B cell (primary cell): ENCODE results near the gene NCAM1. TPM values are rescaled to one million over a fixed set of nuclear protein-coding genes. Genes with fewer than 3 reads are reported as not detected.
"Not testable (repeated sequence)": the region's sequence is repeated elsewhere in the genome, so short reads cannot be mapped to it uniquely, and the experiment has no call there.

Source experiments
- ATAC-seq: fragments of 200-7000 bp; cut with Tn5 transposase; one replicate; pipeline ENCODE4 v1.10.0; 2021; ENCODE audit warnings: low read depth, mild to moderate bottlenecking, moderate number of reproducible peaks, moderate library complexity
- CTCF ChIA-PET: fragments of 350-600 bp; sonication (Branson Sonifier 250); formaldehyde crosslinking; loops from one replicate; lab custom pipeline; 2021; ENCODE audit warnings: antibody characterized with exemption, inconsistent platforms; lab: Charles Lee
- POLR2A ChIA-PET: fragments of 350-600 bp; sonication (Branson Sonifier 250); formaldehyde crosslinking; loops from one replicate; lab custom pipeline; 2021; ENCODE audit warnings: antibody characterized with exemption; lab: Charles Lee
- DNase-seq: peaks from one replicate; pipeline ENCODE4 v3.0.0; 2013
- H2AFZ ChIP-seq: 2 replicates; pipeline ENCODE4 v1.6.1; 2012; ENCODE audit warnings: mild to moderate bottlenecking, low read depth, low read length; ENCODE audit not compliant: insufficient read depth, poor library complexity, severe bottlenecking
- H3K27ac ChIP-seq, 2 donors: 1 replicate in 1 of 2; 2 replicates in 1 of 2; pipeline ENCODE4 v1.5.1; 2012 to 2013; ENCODE audit warnings: low read length in 2 of 2, mild to moderate bottlenecking in 2 of 2, moderate library complexity in 1 of 2
- H3K27me3 ChIP-seq, 4 experiments: fragments of 200-600 bp in 1 of 4; sonication (generic) in 1 of 4; replicated peaks in 1 of 4; 1 replicate in 2 of 4; 2 replicates in 2 of 4; pipeline versions ENCODE4 v1.6.1 to v1.7.0; 2013 to 2016; ENCODE audit warnings: low read length in 3 of 4, mild to moderate bottlenecking in 2 of 4, mixed read lengths in 1 of 4, moderate library complexity in 1 of 4; ENCODE audit not compliant: insufficient read depth in 4 of 4, control insufficient read depth in 3 of 4; ENCODE audit errors: control extremely low read depth in 1 of 4
- H3K36me3 ChIP-seq, 2 experiments: replicated peaks in 1 of 2; 1 replicate in 1 of 2; 2 replicates in 1 of 2; pipeline versions ENCODE4 v1.6.1 to v1.7.1; 2013; ENCODE audit warnings: low read length in 1 of 2; ENCODE audit not compliant: insufficient read depth in 2 of 2, control insufficient read depth in 1 of 2; ENCODE audit errors: control extremely low read depth in 1 of 2, extremely low read depth in 1 of 2
- H3K4me1 ChIP-seq, 2 donors: fragments of 200-600 bp in 1 of 2; sonication (generic) in 1 of 2; 1 replicate in 1 of 2; 2 replicates in 1 of 2; pipeline versions ENCODE4 v1.5.1 to v1.6.1; 2013 to 2017; ENCODE audit warnings: low read length in 2 of 2; ENCODE audit not compliant: control insufficient read depth in 2 of 2, insufficient read depth in 2 of 2
- H3K4me2 ChIP-seq: replicated peaks from 2 replicates; pipeline ENCODE3; 2012; ENCODE audit warnings: mild to moderate bottlenecking, low read depth, low read length; ENCODE audit not compliant: poor library complexity, severe bottlenecking
- H3K4me3 ChIP-seq, 5 experiments: fragments of 200-600 bp in 1 of 5; sonication (generic) in 1 of 5; 1 replicate in 3 of 5; 2 replicates in 2 of 5; pipeline versions ENCODE4 v1.5.1 to v1.7.0; 2011 to 2016; ENCODE audit warnings: low read length in 4 of 5, mild to moderate bottlenecking in 4 of 5, low read depth in 2 of 5, control low read depth in 1 of 5, moderate library complexity in 1 of 5; ENCODE audit not compliant: insufficient read depth in 1 of 5; ENCODE audit errors: control extremely low read depth in 1 of 5, extremely low read depth in 1 of 5
- H3K79me2 ChIP-seq: fragments of 200-600 bp; sonication (generic); one replicate; pipeline ENCODE4 v1.6.0; 2016; ENCODE audit warnings: low read length; ENCODE audit not compliant: control insufficient read depth, insufficient read depth
- H3K9ac ChIP-seq: fragments of 200-600 bp; sonication (generic); 2 replicates; pipeline ENCODE4 v1.6.1; 2017; ENCODE audit warnings: mild to moderate bottlenecking, low read length, moderate library complexity
- H3K9me3 ChIP-seq, 3 donors: one replicate each; pipeline versions ENCODE4 v1.6.1 to v1.7.1; 2013; ENCODE audit warnings: low read length in 2 of 3; ENCODE audit not compliant: control insufficient read depth in 2 of 3, insufficient read depth in 1 of 3; ENCODE audit errors: control extremely low read depth in 1 of 3
- H4K20me1 ChIP-seq: 2 replicates; pipeline ENCODE4 v1.6.0; 2012; ENCODE audit warnings: mild to moderate bottlenecking, low read length; ENCODE audit not compliant: insufficient read depth, control insufficient read depth, poor library complexity, severe bottlenecking
- H3K27ac Mint-ChIP-seq: one replicate; pipeline ENCODE4 v1.8.0; 2021; ENCODE audit warnings: mixed read lengths
- H3K27me3 Mint-ChIP-seq: one replicate; pipeline ENCODE4 v1.8.0; 2021; ENCODE audit warnings: mixed read lengths
- H3K4me1 Mint-ChIP-seq: one replicate; pipeline ENCODE4 v1.8.0; 2021; ENCODE audit warnings: mixed read lengths
- H3K4me3 Mint-ChIP-seq: one replicate; pipeline ENCODE4 v1.8.0; 2021; ENCODE audit warnings: mixed read lengths
- H3K9me3 Mint-ChIP-seq: one replicate; pipeline ENCODE4 v1.8.0; 2022; ENCODE audit warnings: mixed read lengths; ENCODE audit not compliant: insufficient read depth
- EZH2 ChIP-seq: IDR thresholded peaks from 2 replicates; pipeline ENCODE4 v1.6.1; 2012; ENCODE audit warnings: borderline replicate concordance, low read depth, mild to moderate bottlenecking, moderate library complexity, low read length; ENCODE audit not compliant: insufficient read depth, poor library complexity, severe bottlenecking
- whole genome bisulfite sequencing: methylation state at CpG from one replicate; pipeline ENCODE4 v1.1.5; 2013; ENCODE audit warnings: missing lambda C conversion rate; ENCODE audit not compliant: insufficient coverage; 5-methylcytosine and 5-hydroxymethylcytosine counted together
- intact Hi-C: fragments of 100-400 bp; cut with micrococcal nuclease; formaldehyde crosslinking; loops from one replicate; pipeline ENCODE4 v1.10.0; 2022
- polyA plus RNA-seq: library from polyadenylated mRNA; depleted of rRNA; stranded (reverse); fragments of >200 nt; gene quantifications from 2 replicates; pipeline ENCODE4 v1.2.3, GENCODE V29; 2012
- total RNA-seq, 2 donors: library from RNA; stranded (reverse); fragments of 120-200 nt in 1 of 2; gene quantifications; 1 replicate in 1 of 2; 2 replicates in 1 of 2; pipeline versions ENCODE4 v1.2.3 to v1.2.4, GENCODE V29; 2013 to 2022
- TF ChIP-seq, protein P1 (sequence below): fragments of 200-600 bp; IDR thresholded peaks from one replicate; pipeline ENCODE4 v1.8.0; 2022; ENCODE audit warnings: antibody characterized with exemption, mild to moderate bottlenecking

The NCAM1 gene
- total and polyA plus RNA-seq, 2 donors (not counting 1 experiment from before 2014, with no cell fraction given), result 0.37 TPM; not detected in 1

DNA sequence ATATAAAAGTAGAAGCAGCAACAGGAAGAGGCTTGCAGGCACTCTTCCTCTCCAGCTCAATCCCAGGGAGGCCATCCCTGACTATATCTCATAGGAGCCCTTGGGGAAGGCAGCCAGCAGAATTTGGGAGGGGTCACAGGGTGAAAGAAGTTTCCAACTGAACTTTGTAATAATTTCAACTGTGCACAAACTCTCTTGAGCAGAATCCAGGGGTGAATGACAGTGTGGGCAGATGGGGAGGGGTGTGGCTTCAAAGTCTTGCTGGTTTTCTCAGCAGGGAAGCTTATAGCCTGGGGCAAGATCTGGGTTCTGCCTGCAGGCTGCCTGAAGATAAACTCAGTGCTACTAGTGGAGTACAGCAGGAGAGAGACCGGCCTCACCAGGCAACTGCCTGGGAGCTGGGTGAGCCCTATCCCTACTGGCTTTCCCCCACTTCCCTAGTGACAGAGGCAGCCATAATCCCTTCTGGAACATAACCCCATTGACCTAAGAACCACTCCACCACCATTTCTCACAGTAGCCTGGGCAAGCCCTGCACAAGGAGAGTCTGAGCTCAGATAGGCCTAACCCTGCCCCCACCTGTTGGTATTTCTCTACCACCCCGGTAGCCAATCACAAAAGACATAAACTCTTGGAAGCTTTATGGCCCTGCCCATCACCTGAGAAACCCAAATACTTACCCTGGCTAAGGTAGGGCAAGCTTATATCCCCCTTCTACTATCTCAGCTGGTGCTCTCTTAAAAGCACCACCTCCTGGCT, 335.4 kb downstream of the NCAM1 start:
- no peaks in the 10 kb centered on the region for H3K4me1 ChIP-seq
- no peaks in the 10 kb centered on the region for H3K79me2 ChIP-seq
- H2AFZ ChIP-seq, result no peak overlapping the region
- H4K20me1 ChIP-seq, result no peaks in the 10 kb centered on the region
- H3K27ac ChIP-seq, result no peak overlapping the region
- no peak overlapping the region for H3K9ac ChIP-seq
- ATAC-seq (no peak), DNase-seq (no peak)
- H3K27me3 Mint-ChIP-seq, result peaks cover 58% of the 10 kb centered on the region
- H3K4me3 Mint-ChIP-seq, result no peak overlapping the region
- peaks cover 0 to 23% (median 4%) of the 10 kb centered on the region in 4 experiments for H3K27me3 ChIP-seq
- H3K4me2 ChIP-seq, result no peak overlapping the region
- TF ChIP-seq, protein P1, sequence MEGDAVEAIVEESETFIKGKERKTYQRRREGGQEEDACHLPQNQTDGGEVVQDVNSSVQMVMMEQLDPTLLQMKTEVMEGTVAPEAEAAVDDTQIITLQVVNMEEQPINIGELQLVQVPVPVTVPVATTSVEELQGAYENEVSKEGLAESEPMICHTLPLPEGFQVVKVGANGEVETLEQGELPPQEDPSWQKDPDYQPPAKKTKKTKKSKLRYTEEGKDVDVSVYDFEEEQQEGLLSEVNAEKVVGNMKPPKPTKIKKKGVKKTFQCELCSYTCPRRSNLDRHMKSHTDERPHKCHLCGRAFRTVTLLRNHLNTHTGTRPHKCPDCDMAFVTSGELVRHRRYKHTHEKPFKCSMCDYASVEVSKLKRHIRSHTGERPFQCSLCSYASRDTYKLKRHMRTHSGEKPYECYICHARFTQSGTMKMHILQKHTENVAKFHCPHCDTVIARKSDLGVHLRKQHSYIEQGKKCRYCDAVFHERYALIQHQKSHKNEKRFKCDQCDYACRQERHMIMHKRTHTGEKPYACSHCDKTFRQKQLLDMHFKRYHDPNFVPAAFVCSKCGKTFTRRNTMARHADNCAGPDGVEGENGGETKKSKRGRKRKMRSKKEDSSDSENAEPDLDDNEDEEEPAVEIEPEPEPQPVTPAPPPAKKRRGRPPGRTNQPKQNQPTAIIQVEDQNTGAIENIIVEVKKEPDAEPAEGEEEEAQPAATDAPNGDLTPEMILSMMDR, result no peak
- TF ChIP-seq EZH2, result no peak
- CTCF ChIA-PET, result no interaction called here
- no peak overlapping the region for H3K4me3 ChIP-seq
- no peaks in the 10 kb centered on the region for H3K9me3 Mint-ChIP-seq
- POLR2A ChIA-PET, result no interaction called here
- WGBS, result 95% methylated on average over 2 of the region's 2 CpGs
- intact Hi-C loops, result no loop called here
- no peaks in the 10 kb centered on the region for H3K4me1 Mint-ChIP-seq
- H3K36me3 ChIP-seq, result no peaks in the 10 kb centered on the region
- no peaks in the 10 kb centered on the region for H3K9me3 ChIP-seq
- H3K27ac Mint-ChIP-seq, result no peak overlapping the region

DNA sequence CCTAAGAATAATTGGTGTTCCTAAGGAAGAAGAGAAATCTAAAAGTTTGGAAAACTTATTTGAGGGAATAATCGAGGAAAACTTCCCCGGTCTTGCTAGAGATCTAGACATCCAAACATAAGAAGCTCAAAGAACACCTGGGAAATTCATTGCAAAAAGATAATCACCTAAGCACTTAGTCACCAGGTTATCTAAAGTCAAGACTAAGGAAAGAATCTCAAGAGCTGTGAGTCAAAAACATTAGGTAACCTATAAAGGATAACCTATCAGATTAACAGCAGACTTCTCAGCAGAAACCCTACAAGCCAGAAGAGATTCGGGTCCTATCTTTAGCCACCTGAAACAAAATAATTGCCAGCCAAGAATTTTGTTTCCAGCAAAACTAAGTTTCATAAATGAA, 337.3 kb downstream of the NCAM1 start:
- H3K27ac Mint-ChIP-seq, intact Hi-C loops, H3K4me1 ChIP-seq, H3K4me1 Mint-ChIP-seq, H2AFZ ChIP-seq, H3K9me3 ChIP-seq, H3K4me3 Mint-ChIP-seq, H3K4me3 ChIP-seq, H3K79me2 ChIP-seq, H4K20me1 ChIP-seq, H3K4me2 ChIP-seq, H3K27ac ChIP-seq, POLR2A ChIA-PET, ATAC-seq, H3K36me3 ChIP-seq, H3K9me3 Mint-ChIP-seq, H3K9ac ChIP-seq, DNase-seq: not testable (repeated sequence)
- peaks cover 0 to 23% (median 4%) of the 10 kb centered on the region in 4 experiments for H3K27me3 ChIP-seq
- H3K27me3 Mint-ChIP-seq, result peaks cover 51% of the 10 kb centered on the region
- no CpG with 5 or more reads among the region's 3 CpGs for WGBS
- CTCF ChIA-PET, result interaction anchor here (0.7 to 2.1 kb wide), 2 partner anchors 9 to 15 kb away, joined by 4 to 15 read pairs; no protein-coding TSS in a partner anchor
